Activated naive CD4-positive, alpha-beta T cell treated with anti-CD3 and anti-CD28 coated beads, Interleukin-2, amount 50 U/mL, for 16 hours (primary cell): Measurements from ENCODE around the gene INAFM2.

Source experiments
- DNase-seq: peaks from one replicate; pipeline ENCODE4 v3.0.0-alpha.2; 2020

The INAFM2 gene

GRCh38 chr15:40323239-40323952 is at the start of gene INAFM2:
Gene INAFM2 (plus strand): TSS chr15:40323692. CDS start chr15:40324056, 364 bp downstream.
- peak; percentile 91 for DNase-seq

GRCh38 chr15:40274350-40275274 is 48.9 kb upstream of the INAFM2 start:
- DNase-seq: peak; percentile 86

GRCh38 chr15:40275523-40275922 is 48.0 kb upstream of the INAFM2 start:
- DNase-seq: no peak

GRCh38 chr15:40275954-40276353 is 47.5 kb upstream of the INAFM2 start:
- no peak for DNase-seq

- DNase-seq: no peak
These were observed 46.6 kb upstream of the INAFM2 start for GRCh38 chr15:40276927-40277326.

- no peak for DNase-seq
These were observed 46.0 kb upstream of the INAFM2 start for GRCh38 chr15:40277471-40277870.

GRCh38 chr15:40278026-40278425 is 45.5 kb upstream of the INAFM2 start:
- DNase-seq: no peak

GRCh38 chr15:40279437-40280141 is 43.9 kb upstream of the INAFM2 start:
- peak; percentile 69 for DNase-seq

GRCh38 chr15:40280260-40281056 is 43.0 kb upstream of the INAFM2 start:
- no peak for DNase-seq

- no peak for DNase-seq
These were observed 42.3 kb upstream of the INAFM2 start for GRCh38 chr15:40281057-40281800.

- DNase-seq: no peak
These were observed 41.7 kb upstream of the INAFM2 start for GRCh38 chr15:40281801-40282146.

GRCh38 chr15:40282147-40282868 is 41.2 kb upstream of the INAFM2 start:
- DNase-seq: peak; percentile 50

- peak; percentile 61 for DNase-seq
These were observed 40.5 kb upstream of the INAFM2 start, which contains the start of gene ANKRD63 for GRCh38 chr15:40282869-40283614. Gene ANKRD63 (minus strand): TSS chr15:40283064. CDS start chr15:40282586, 478 bp downstream.

GRCh38 chr15:40283615-40284300 is 39.7 kb upstream of the INAFM2 start:
- DNase-seq: no peak

- no peak for DNase-seq
These were observed 38.3 kb upstream of the INAFM2 start for GRCh38 chr15:40285151-40285550.

GRCh38 chr15:40285554-40286011 is 37.9 kb upstream of the INAFM2 start:
- DNase-seq: no peak

GRCh38 chr15:40286061-40286532 is 37.4 kb upstream of the INAFM2 start:
- no peak for DNase-seq

GRCh38 chr15:40286794-40287193 is 36.7 kb upstream of the INAFM2 start:
- no peak for DNase-seq

GRCh38 chr15:40287505-40287904 is 36.0 kb upstream of the INAFM2 start:
- DNase-seq: no peak
